MCF 10A (cell line): ENCODE measurements around the gene GPR150. TPM values are rescaled to one million over a fixed set of nuclear protein-coding genes. Genes with fewer than 3 reads are reported as not detected.

Experiments used
- BruUV-seq: library from RNA; stranded (reverse); fragments of 400-500 nt; replicated peaks from 2 replicates; lab custom pipeline; 2021; lab: Mats Ljungman, UMichigan
- CTCF ChIA-PET: fragments of 300-600 bp; sonication (Branson Sonifier 250); formaldehyde crosslinking; extraction: SDS; loops from one replicate; lab custom pipeline; 2021; ENCODE audit warnings: antibody characterized with exemption, inconsistent platforms; lab: Yijun Ruan, JAX
- POLR2A ChIA-PET: fragments of 300-600, 350-650 bp; sonication (Branson Sonifier 250); formaldehyde crosslinking; extraction: SDS; loops from one replicate; lab custom pipeline; 2020; ENCODE audit warnings: antibody characterized with exemption, inconsistent platforms; lab: Yijun Ruan, JAX
- DNase-seq: peaks from one replicate; pipeline ENCODE4 v3.0.0-alpha.2; 2018; ENCODE audit not compliant: unreplicated experiment
- H3K27ac Mint-ChIP-seq: one replicate; pipeline ENCODE4 v1.8.0; 2022; ENCODE audit warnings: mild to moderate bottlenecking, low read depth, mixed read lengths; ENCODE audit not compliant: unreplicated experiment
- H3K27me3 Mint-ChIP-seq: one replicate; pipeline ENCODE4 v1.8.0; 2022; ENCODE audit warnings: mixed read lengths; ENCODE audit not compliant: insufficient read depth, unreplicated experiment
- H3K36me3 Mint-ChIP-seq: one replicate; pipeline ENCODE4 v1.8.0; 2022; ENCODE audit warnings: mild to moderate bottlenecking, moderate library complexity, mixed read lengths; ENCODE audit not compliant: insufficient read depth, unreplicated experiment
- H3K4me1 Mint-ChIP-seq: one replicate; pipeline ENCODE4 v1.8.0; 2022; ENCODE audit warnings: mixed read lengths; ENCODE audit not compliant: insufficient read depth, unreplicated experiment
- H3K4me3 Mint-ChIP-seq: one replicate; pipeline ENCODE4 v1.8.0; 2022; ENCODE audit warnings: mild to moderate bottlenecking, moderate library complexity, mixed read lengths; ENCODE audit not compliant: unreplicated experiment
- H3K9me3 Mint-ChIP-seq: one replicate; pipeline ENCODE4 v1.8.0; 2022; ENCODE audit warnings: mixed read lengths; ENCODE audit not compliant: unreplicated experiment
- intact Hi-C: fragments of 100-400 bp; cut with micrococcal nuclease; formaldehyde crosslinking; loops from 2 replicates; pipeline ENCODE4 v1.14.1; 2022
- total RNA-seq: library from RNA; stranded (reverse); gene quantifications from 2 replicates; pipeline ENCODE4 v1.2.3, GENCODE V29; 2022
- TF ChIP-seq, protein P1 (sequence below): fragments of 200-600 bp; IDR thresholded peaks from one replicate; pipeline ENCODE4 v1.8.0; 2022; ENCODE audit warnings: antibody characterized with exemption, mild to moderate bottlenecking; ENCODE audit not compliant: unreplicated experiment

GPR150 gene
- total RNA-seq, 1 experiment from 2014 or later, result not detected

DNA sequence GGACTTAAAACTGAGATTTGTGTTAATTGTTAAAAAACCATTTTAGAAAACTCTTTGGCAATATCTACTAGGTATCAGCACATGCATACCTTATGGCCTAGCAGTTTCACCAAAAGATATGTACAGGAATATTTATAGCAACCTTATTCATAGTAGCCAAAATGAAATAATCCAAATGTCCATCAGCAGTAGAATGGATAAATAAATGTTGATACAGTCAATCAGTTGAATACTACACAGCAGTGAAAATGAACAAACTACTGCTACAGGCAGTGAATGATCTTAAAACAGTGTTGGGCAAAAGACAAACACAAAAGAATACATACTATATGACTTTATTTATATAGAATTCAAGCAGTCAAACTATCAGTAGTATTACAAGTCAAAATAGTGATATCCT is 43.1 kb downstream of the GPR150 start:
- ChIA-PET CTCF (interaction anchor here (0.6 to 7.7 kb wide), 8 partner anchors 11 to 187 kb away, joined by 3 to 119 read pairs (median 18); partner anchors contain the start of gene RFESD), POLR2A (interaction anchor here (0.8 kb wide), 1 partner anchor 20 kb away, joined by 3 read pairs; no protein-coding TSS in a partner anchor)
- BruUV-seq, result no TSS peak
- H3K4me1 Mint-ChIP-seq, result no peaks in the 10 kb centered on the region
- DNase-seq, result no peak
- no peaks in the 10 kb centered on the region for H3K36me3 Mint-ChIP-seq
- no peak overlapping the region for H3K27ac Mint-ChIP-seq
- TF ChIP-seq, protein P1, sequence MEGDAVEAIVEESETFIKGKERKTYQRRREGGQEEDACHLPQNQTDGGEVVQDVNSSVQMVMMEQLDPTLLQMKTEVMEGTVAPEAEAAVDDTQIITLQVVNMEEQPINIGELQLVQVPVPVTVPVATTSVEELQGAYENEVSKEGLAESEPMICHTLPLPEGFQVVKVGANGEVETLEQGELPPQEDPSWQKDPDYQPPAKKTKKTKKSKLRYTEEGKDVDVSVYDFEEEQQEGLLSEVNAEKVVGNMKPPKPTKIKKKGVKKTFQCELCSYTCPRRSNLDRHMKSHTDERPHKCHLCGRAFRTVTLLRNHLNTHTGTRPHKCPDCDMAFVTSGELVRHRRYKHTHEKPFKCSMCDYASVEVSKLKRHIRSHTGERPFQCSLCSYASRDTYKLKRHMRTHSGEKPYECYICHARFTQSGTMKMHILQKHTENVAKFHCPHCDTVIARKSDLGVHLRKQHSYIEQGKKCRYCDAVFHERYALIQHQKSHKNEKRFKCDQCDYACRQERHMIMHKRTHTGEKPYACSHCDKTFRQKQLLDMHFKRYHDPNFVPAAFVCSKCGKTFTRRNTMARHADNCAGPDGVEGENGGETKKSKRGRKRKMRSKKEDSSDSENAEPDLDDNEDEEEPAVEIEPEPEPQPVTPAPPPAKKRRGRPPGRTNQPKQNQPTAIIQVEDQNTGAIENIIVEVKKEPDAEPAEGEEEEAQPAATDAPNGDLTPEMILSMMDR, result no peak
- intact Hi-C loops, result loop anchor here (5.0 kb wide), 1 partner anchor 69 kb away; the partner anchor contains the start of gene RHOBTB3
- no peak overlapping the region for H3K4me3 Mint-ChIP-seq
- no peaks in the 10 kb centered on the region for H3K27me3 Mint-ChIP-seq
- H3K9me3 Mint-ChIP-seq, result no peaks in the 10 kb centered on the region

DNA sequence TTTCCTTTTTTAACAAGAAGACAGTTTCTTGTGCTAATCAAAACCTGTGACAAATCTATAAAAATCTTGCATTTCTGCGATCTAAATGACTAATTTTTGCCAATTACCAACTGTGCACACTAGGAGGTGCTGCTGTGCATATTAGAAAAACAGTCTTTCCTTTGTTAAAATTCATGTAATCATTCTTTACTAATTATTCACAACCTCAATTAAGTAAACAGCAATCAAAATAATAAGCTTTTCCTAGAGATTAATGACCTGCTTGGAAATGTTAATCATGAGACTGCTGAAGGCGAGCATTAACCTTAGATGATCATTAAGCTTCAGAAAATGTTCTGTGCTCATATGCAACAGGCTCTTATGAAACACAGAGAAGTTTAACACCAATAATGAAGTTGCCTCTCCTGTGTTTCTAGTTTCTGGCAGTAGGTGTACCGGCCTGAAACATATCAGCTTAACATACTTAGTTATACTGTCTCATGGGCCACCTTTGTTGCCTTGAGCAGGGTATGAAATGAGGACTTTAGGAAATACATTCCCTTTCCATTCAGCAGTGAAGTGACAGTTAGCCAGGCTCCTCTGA is 44.4 kb downstream of the GPR150 start:
- BruUV-seq, result no TSS peak
- POLR2A ChIA-PET, result interaction anchor here (0.9 to 2.8 kb wide), 10 partner anchors 10 to 191 kb away, joined by 3 to 10 read pairs (median 4); partner anchors contain the start of genes ARSK, RHOBTB3 and SKIC3
- TF ChIP-seq, protein P1, result peak; percentile 56
- H3K4me1 Mint-ChIP-seq, result no peaks in the 10 kb centered on the region
- CTCF ChIA-PET, result interaction anchor here (0.6 to 7.7 kb wide), 47 partner anchors 9 to 664 kb away, joined by 3 to 119 read pairs (median 5); partner anchors contain the start of genes ARSK, GLRX, RFESD and RHOBTB3
- H3K36me3 Mint-ChIP-seq, result no peaks in the 10 kb centered on the region
- H3K27me3 Mint-ChIP-seq, result no peaks in the 10 kb centered on the region
- peak; percentile 46 for DNase-seq
- intact Hi-C loops, result loop anchor here (1.0 to 5.0 kb wide), 4 partner anchors 49 to 183 kb away; partner anchors contain the start of gene RHOBTB3
- H3K9me3 Mint-ChIP-seq, result no peaks in the 10 kb centered on the region
- H3K27ac Mint-ChIP-seq, result no peak overlapping the region
- no peak overlapping the region for H3K4me3 Mint-ChIP-seq

DNA sequence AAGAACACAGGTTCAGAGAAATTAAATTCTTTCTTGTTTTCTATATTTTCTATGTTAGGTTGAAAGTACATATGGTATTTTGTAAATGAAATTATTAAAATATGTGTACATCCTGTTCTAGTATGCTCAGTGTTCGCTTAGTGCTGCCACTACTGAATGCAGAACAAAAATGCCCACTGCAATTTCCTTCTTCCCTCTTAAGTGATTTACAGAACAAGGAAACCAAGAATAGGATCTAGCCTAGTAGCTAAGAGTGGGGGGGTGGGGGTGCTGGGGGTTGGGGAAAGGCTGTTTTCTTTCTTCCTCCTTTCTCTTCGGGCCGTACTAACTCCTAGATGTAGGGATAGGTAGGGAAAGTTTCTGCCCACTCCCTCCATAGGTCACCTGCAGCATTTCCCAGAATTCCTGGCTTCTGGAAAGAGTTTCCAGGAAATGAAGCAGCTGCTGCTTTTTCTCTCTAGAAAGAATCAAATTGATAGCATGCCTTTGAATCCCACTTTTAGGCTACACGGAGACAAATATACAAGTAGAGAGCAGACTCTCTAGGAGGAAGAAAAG is 47.3 kb downstream of the GPR150 start:
- H3K27ac Mint-ChIP-seq, result no peak overlapping the region
- BruUV-seq, result no TSS peak
- no peak overlapping the region for H3K4me3 Mint-ChIP-seq
- TF ChIP-seq, protein P1, result no peak
- ChIA-PET CTCF (interaction anchor here (0.7 to 7.7 kb wide), 6 partner anchors 64 to 183 kb away, joined by 3 to 119 read pairs (median 4); partner anchors contain the start of gene RHOBTB3), POLR2A (interaction anchor here (0.5 to 1.0 kb wide), 2 partner anchors 11 to 64 kb away, joined by 3 read pairs; partner anchors contain the start of gene RHOBTB3)
- no peaks in the 10 kb centered on the region for H3K9me3 Mint-ChIP-seq
- H3K36me3 Mint-ChIP-seq, result no peaks in the 10 kb centered on the region
- no peaks in the 10 kb centered on the region for H3K4me1 Mint-ChIP-seq
- no peak for DNase-seq
- no peaks in the 10 kb centered on the region for H3K27me3 Mint-ChIP-seq
- intact Hi-C loops, result no loop called here

DNA sequence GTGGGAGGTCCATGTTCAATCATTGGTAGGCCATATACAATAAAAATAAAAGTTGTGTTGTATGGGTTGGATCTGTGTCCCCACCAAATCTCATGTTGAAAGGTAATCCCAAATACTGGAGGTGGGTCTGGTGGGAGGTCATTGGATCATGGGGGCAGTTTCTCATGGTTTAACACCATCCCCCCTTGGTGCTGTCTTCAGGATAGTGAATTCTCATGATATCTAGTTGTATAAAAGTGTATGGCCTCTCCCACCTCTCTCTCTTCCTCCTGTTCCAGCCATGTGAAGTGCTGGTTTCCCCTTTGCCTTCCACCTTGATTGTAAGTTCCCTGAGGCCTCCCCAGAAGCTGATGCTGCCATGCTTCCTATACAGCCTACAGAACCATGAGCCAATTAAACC is 47.8 kb downstream of the GPR150 start:
- ChIA-PET CTCF (interaction anchor here (0.7 to 7.7 kb wide), 6 partner anchors 63 to 182 kb away, joined by 3 to 119 read pairs (median 4); no protein-coding TSS in a partner anchor), POLR2A (no interaction called here)
- no TSS peak for BruUV-seq
- Mint-ChIP-seq H3K27me3 (no peaks in the 10 kb centered on the region), H3K4me1 (no peaks in the 10 kb centered on the region), H3K36me3 (no peaks in the 10 kb centered on the region), H3K4me3 (no peak overlapping the region), H3K27ac (no peak overlapping the region), H3K9me3 (no peaks in the 10 kb centered on the region)
- no peak for DNase-seq
- TF ChIP-seq, protein P1, result no peak
- intact Hi-C loops, result no loop called here
